HCEC 1CT (cell line): ENCODE results near the gene IRX3.

Source experiments
- DNase-seq: peaks from one replicate; pipeline ENCODE4 v3.0.0-alpha.2; 2017

Gene IRX3

GRCh38 chr16:54286366-54287130 is at the start of gene IRX3:
TSS of gene IRX3 (minus strand) at chr16:54286787. CDS start at chr16:54286050, 737 bp downstream.
- DNase-seq, result no peak

- no peak for DNase-seq
Measured at GRCh38 chr16:54335230-54335629, 48.6 kb upstream of the IRX3 start.

DNA sequence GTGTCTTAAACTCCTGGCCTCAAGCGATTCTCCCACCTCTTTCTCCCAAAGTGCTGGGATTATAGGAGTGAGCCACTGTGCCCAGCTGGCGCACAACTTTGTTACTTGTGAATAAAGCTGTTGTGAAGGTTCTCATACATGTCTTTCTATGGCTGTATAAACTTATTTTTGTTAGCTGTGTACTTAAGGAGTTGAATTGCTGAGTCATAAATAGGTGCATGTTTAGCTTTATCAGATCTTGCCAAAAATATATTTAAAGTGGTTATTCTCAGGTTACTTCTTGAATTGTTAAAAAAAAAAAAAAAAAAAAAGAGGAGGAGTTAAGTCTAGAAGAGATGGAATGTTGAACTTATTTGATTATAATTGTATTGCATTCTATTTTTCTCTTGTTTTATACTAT is 47.6 kb upstream of the IRX3 start:
- no peak for DNase-seq

DNA sequence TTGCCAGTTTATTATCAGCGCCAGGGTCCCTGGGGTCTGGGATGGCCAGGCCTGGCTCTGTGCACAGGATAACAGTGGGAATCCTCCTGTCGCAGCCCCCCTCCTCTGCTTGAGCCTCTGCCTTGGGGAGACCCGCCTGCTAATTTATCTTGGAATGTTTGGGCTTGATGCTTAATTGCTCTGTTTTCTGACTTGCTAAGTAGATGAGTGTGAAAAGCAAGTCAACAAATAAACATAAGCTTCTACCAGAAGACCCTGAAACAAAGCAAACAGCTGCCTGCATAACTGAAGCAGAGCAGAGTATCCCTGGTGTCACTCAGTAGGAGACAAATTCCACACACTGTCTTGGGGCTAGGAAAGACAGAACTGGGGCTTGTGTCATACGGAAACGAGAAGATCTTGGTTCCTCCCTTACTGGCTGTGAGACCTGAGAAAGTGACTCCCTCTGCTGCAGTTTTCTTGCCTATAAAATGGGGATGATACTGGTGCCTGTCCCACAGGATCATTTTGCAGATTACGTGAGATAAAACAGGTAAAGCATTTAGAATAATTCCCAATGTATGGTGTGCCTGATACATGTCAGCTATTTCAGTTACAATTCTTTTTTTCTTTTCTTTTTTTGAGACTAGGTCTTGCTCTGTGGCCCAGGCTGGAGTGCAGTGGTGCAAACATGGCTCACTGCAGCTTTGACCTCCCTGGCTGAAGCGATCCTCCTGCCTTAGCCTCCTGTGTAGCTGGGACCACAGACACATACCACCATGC is 44.8 kb upstream of the IRX3 start:
- no peak for DNase-seq

DNA sequence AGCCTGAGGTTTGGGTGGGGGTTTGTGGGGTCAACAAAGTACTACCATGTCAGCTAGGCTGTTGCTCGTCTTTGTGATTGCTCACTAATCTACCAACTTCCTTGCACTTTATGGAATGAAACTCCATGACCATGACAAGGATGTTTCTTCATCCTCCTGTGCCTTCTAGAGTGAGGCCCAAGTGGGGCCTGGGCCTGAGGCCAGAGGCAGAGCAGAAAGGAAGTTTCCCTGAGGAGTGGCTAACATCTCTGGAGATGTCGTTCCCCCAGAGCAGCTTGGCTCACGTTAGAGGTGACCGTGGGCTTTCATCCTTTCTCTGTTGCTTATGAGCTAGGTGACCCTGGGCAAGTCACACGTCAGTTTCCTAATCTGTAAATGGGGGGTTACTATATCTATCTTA is 41.0 kb upstream of the IRX3 start:
- no peak for DNase-seq

DNA sequence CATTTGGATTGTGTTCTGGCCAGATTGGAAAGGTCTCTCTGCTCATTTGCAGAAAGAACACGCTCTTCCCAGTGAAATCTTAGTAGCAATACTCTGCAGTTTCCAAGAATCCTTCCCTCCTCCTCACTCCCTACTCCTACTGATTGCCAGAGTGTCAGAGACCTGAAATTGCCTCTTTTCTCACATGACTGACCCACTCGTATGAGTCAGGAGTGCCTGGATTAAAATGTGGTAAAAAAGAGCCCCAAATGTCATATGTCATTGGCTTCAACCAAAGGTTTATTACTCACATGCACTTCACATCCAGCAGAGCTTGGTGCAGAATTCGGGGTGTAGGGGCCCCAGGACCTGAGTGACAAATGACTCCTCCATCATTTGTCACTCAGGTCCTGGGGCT is 39.7 kb upstream of the IRX3 start:
- DNase-seq, result peak; percentile 39

- DNase-seq, result no peak
Measured at GRCh38 chr16:54325616-54326265, 39.2 kb upstream of the IRX3 start.

DNA sequence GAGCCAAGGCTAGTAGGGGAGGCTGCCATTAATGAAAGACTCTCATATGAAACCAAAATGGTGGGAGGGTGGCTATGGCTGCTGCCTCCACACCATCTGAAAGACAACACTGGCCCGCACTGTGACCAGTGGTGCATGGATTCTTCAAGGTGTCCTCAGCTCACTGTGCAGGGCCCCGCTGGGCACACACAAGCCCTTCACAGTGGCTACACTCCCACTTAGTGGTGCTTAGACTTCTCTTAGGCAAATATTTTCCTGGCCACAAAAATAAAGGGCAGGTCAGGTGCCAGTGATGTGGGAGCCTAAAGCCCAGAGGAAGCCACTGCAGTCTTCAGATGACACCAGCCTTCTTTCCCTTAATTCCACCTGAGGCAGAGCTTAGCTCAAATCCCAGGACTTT is 38.1 kb upstream of the IRX3 start:
- no peak for DNase-seq

DNA sequence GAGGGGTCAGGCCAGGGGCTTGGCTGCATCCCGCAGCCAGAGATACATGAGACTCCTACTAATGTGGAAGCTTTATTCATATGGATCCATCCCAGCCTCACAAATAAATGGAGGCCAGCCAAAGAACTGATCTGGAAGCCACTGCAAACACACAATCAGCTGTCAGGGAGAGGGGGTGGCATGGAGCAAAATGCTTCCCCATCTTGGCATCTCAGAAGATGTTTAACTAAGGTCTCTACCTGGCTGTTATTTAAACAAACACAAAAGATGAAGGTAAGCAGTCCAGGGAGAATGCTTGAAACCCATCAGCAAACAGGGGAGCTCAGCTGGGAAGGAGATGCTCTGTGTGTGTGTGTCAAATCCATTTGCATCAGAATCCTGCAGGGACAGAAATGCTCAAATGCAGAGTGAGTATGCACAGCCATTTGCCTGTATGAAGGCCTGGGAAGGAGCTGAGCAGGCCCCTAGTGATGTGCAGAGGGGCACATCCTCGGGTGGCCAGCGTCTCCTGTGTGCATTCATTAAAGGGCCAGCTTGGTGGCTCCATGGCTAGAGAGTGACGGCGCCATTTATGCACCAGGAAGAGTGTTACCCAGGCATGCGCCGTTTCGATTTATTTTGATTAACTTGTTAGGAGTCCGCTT is 34.2 kb upstream of the IRX3 start:
- DNase-seq, result no peak

DNA sequence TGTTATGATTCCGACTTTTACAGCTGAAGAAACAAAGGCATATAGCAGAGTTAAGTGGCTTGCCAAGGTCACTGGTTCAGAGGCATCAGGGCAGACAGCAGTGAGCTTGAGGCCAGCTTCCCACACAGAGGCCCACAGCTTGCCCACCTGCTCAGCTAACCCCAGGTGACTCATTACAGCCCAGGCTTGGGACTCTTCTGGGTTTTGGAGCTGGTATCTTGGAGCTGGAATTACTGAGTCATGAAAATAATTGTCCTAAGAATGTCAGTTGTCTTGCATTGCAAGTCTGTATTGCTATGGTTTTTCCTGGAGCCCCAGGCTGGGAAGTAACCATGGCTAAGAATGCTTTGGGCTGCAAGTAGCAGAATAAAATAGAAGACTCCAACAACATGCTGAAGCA is 32.4 kb upstream of the IRX3 start:
- no peak for DNase-seq

- no peak for DNase-seq
Measured at GRCh38 chr16:54317101-54317611, 30.6 kb upstream of the IRX3 start.

DNA sequence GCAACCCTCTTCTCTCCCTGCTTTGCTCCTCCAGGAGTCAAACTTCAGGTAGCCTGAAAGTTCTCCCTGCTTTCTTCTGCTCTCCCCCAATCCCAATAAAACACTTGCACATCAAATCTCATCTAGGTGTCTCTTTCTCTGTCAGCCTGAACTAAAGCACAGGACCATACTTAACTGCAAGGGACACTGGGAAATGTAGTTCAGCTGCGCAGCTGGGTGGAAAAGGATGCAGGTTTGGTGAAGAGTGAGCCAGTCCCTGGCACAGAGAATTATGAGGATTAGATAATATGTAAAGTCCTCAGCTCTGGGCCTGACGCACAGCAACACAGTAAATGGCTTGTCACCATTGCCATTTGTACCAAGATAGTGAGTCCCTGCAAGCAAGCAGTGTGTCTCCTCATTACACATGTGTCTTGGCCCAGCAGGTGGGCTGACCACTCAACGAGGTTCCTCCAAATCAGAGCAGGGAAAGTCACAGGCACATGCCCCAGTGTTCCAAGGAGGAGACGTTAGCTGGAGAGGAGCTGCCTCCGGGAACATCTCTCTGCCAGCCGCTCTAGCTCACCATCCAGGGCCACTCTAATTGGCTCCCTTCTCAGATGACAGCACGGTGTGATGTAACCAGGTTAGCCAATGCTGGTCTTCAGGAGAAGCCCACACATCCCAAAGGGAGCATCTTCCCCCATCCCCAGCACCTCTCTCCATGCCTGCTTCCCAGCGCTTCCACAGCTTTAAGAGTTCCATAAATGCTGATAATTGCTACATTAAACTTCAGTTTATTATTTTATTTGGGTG is 29.7 kb upstream of the IRX3 start:
- no peak for DNase-seq

DNA sequence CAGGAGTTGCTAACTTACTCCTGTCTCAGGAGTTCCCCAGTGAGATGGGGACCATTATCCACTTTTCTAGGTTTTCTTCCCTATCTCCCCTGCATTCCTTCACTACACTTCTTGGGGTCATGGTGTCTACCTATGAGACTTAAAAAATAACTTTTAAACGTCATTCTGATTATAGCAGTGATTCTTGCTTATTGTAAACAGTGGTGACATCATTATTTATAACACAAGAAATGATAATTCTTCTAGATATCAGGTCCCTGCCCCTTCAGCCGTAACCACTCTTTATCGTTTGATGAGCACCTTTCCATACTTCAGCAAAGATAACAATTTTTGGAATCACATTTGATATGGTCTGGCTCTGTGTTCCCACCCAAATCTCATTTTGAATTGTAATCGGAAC is 27.2 kb upstream of the IRX3 start:
- no peak for DNase-seq

DNA sequence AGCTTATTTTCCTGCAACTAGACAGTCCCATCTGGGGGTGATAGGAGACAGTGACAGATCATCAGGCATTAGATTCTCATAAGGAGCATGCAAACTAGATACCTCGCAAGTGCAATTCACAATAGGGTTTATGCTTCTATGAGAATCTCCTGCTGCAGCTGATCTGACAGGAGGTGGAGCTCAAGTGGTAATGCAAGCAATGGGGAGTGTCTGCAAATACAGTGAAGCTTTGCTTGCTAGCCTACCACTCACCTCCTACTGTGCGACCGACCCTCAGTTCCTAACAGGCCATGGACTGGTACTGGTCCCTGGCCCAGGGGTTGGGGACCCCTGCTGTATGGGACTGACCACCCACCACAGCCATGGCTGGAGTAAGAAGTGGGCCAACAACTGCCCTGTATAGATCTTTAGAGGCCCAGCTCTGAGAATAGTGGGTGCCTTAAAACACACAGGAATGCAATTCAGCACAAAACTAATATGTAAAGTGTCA is 26.0 kb upstream of the IRX3 start:
- no peak for DNase-seq

GRCh38 chr16:54309341-54309740 is 22.8 kb upstream of the IRX3 start:
- no peak for DNase-seq

- DNase-seq, result no peak
Measured at GRCh38 chr16:54305080-54305479, 18.5 kb upstream of the IRX3 start.

DNA sequence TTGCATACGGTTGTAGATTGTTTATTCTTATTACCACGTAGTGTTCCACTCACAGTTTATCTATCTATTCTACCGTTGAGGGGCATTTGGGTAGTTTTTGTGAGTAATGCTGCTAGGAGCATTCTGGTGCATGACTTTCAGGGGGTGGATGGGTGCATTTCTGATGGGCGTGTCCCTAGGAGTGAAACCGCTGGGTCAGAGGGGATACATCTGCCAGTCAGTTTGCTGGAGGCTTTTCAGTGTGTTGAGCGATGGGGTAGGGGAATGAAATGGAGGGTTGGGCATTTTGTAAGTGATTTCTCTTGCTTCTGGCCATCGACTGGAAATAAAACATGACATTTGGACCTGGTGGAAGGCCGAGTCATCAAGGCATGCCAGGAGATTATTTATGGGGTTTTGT is 17.0 kb upstream of the IRX3 start:
- no peak for DNase-seq

- DNase-seq, result no peak
Measured at GRCh38 chr16:54297154-54297553, 10.6 kb upstream of the IRX3 start.

- no peak for DNase-seq
Measured at GRCh38 chr16:54296543-54296942, 10.0 kb upstream of the IRX3 start.

- no peak for DNase-seq
Measured at GRCh38 chr16:54291656-54292487, 5.3 kb upstream of the IRX3 start.
